GM12892 (cell line): ENCODE measurements around the gene FZR1.

Experiments
- POLR2A ChIP-seq: IDR thresholded peaks from 2 replicates; pipeline ENCODE4 v1.6.1; 2011; ENCODE audit warnings: low read depth, low read length, control low read depth
- POLR2AphosphoS5 ChIP-seq: IDR thresholded peaks from 2 replicates; pipeline ENCODE4 v1.6.1; 2011; ENCODE audit warnings: low read depth, low read length, control low read depth
- TAF1 ChIP-seq: IDR thresholded peaks from 2 replicates; pipeline ENCODE4 v1.6.1; 2011; ENCODE audit warnings: low read depth, mild to moderate bottlenecking, control low read depth, low read length, borderline replicate concordance

GRCh38 chr19:3572855-3573161 lies 66.7 kb downstream of the FZR1 start, which contains the start of gene HMG20B:
- TF ChIP-seq POLR2A, result no peak
- no peak for TF ChIP-seq POLR2AphosphoS5
- no peak for TF ChIP-seq TAF1
